Measurements from ENCODE around the gene GKAP1.
"Not testable (repeated sequence)": the region's sequence is repeated elsewhere in the genome, so short reads cannot be mapped to it uniquely, and the experiment has no call there.

Gene GKAP1

GRCh38 chr9:83728591-83729368 lies 88.8 kb downstream of the GKAP1 start:
- not testable (repeated sequence) for DNase-seq

- no peak for DNase-seq
Observed at GRCh38 chr9:83724436-83724835, 93.1 kb downstream of the GKAP1 start.

- DNase-seq: no peak
Observed at GRCh38 chr9:83722726-83723495, 94.7 kb downstream of the GKAP1 start.

GRCh38 chr9:83721509-83721908 lies 96.1 kb downstream of the GKAP1 start:
- no peak for DNase-seq

- DNase-seq: no peak
Observed at GRCh38 chr9:83715794-83716193, 101.8 kb downstream of the GKAP1 start.

- DNase-seq: no peak
Observed at GRCh38 chr9:83715221-83715620, 102.3 kb downstream of the GKAP1 start.

GRCh38 chr9:83714329-83714728 lies 103.2 kb downstream of the GKAP1 start:
- DNase-seq: no peak

GRCh38 chr9:83708515-83709158 lies 108.9 kb downstream of the GKAP1 start:
- no peak for DNase-seq

- DNase-seq: peak; percentile 85
Observed at GRCh38 chr9:83707768-83708514, 109.6 kb downstream of the GKAP1 start, which contains the start of gene UBQLN1. Gene UBQLN1, minus strand, starts transcription at chr9:83707958. Its CDS starts 279 bp downstream, at chr9:83707679.

- peak; percentile 20 for DNase-seq
Observed at GRCh38 chr9:83707518-83707767, 110.1 kb downstream of the GKAP1 start.

GRCh38 chr9:83706676-83707517 lies 110.7 kb downstream of the GKAP1 start:
- no peak for DNase-seq

GRCh38 chr9:83705219-83705651 lies 112.3 kb downstream of the GKAP1 start:
- DNase-seq: not testable (repeated sequence)

GRCh38 chr9:83701769-83702168 lies 115.8 kb downstream of the GKAP1 start:
- DNase-seq: no peak

GRCh38 chr9:83701286-83701685 lies 116.3 kb downstream of the GKAP1 start:
- DNase-seq: no peak

GRCh38 chr9:83699615-83700014 lies 118.0 kb downstream of the GKAP1 start:
- no peak for DNase-seq

GRCh38 chr9:83698976-83699585 lies 118.5 kb downstream of the GKAP1 start:
- DNase-seq: no peak

- DNase-seq: no peak
Observed at GRCh38 chr9:83691492-83691891, 126.1 kb downstream of the GKAP1 start.
